ENCODE data around the gene NAT9. TPM values are rescaled to one million over a fixed set of nuclear protein-coding genes. Genes with fewer than 3 reads are reported as not detected.

NAT9 gene
- total and polyA plus RNA-seq, 7 experiments from 2014 or later, result 16.8 to 78.8 (median 53.9) TPM

- CTCF ChIA-PET, result no interaction called here
- H3K4me1 ChIP-seq (ENCODE audit: control insufficient read depth in 2 of 2, insufficient read depth in 2 of 2, low read length in 2 of 2), result peaks cover 0 to 32% of the 10 kb centered on the region in 2 donors
- H3K27ac ChIP-seq (ENCODE audit: low read depth, low read length), result no peak overlapping the region
- ATAC-seq (no peak), DNase-seq (no peak)
- H3K36me3 ChIP-seq (ENCODE audit: control insufficient read depth in 2 of 3, insufficient read depth in 3 of 3, low read length in 3 of 3), result no peaks in the 10 kb centered on the region
- Mint-ChIP-seq H3K27me3 (no peaks in the 10 kb centered on the region), H3K4me1 (peaks cover 0 to 17% (median 0%) of the 10 kb centered on the region in 7 donors), H3K27ac (no peak overlapping the region), H3K4me3 (no peak overlapping the region), H3K36me3 (no peaks in the 10 kb centered on the region), H3K9me3 (no peaks in the 10 kb centered on the region)
- no peaks in the 10 kb centered on the region for H3K27me3 ChIP-seq (ENCODE audit: control insufficient read depth in 2 of 2, insufficient read depth in 2 of 2, low read length in 2 of 2)
- POLR2A ChIA-PET, result no interaction called here
- no peaks in the 10 kb centered on the region for H3K9me3 ChIP-seq (ENCODE audit: control insufficient read depth in 2 of 3, low read length in 3 of 3)
- intact Hi-C loops (cut with micrococcal nuclease), result no loop called here
- H3K4me3 ChIP-seq (ENCODE audit: low read length), result no peak overlapping the region
Measured at GRCh38 chr17:74728702-74729075, 47.5 kb downstream of the NAT9 start.

- Histone ChIP-seq H3K27ac (ENCODE audit: low read depth, low read length) (no peak overlapping the region), H3K27me3 (ENCODE audit: control insufficient read depth in 2 of 2, insufficient read depth in 2 of 2, low read length in 2 of 2) (no peaks in the 10 kb centered on the region), H3K4me3 (ENCODE audit: low read length) (no peak overlapping the region), H3K4me1 (ENCODE audit: control insufficient read depth in 2 of 2, insufficient read depth in 2 of 2, low read length in 2 of 2) (peaks cover 0 to 32% of the 10 kb centered on the region in 2 donors), H3K36me3 (ENCODE audit: control insufficient read depth in 2 of 3, insufficient read depth in 3 of 3, low read length in 3 of 3) (no peaks in the 10 kb centered on the region), H3K9me3 (ENCODE audit: control insufficient read depth in 2 of 3, low read length in 3 of 3) (no peaks in the 10 kb centered on the region)
- H3K4me3 Mint-ChIP-seq, result no peak overlapping the region
- peaks cover 0 to 17% (median 0%) of the 10 kb centered on the region in 7 donors for H3K4me1 Mint-ChIP-seq
- ATAC-seq, result no peak
- POLR2A ChIA-PET, result no interaction called here
- intact Hi-C loops (cut with micrococcal nuclease), result no loop called here
- H3K9me3 Mint-ChIP-seq, result no peaks in the 10 kb centered on the region
- CTCF ChIA-PET, result no interaction called here
- H3K27ac Mint-ChIP-seq, result no peak overlapping the region
- H3K36me3 Mint-ChIP-seq, result no peaks in the 10 kb centered on the region
- no peaks in the 10 kb centered on the region for H3K27me3 Mint-ChIP-seq
- no peak for DNase-seq
Measured at GRCh38 chr17:74728033-74728701, 48.0 kb downstream of the NAT9 start.

DNA sequence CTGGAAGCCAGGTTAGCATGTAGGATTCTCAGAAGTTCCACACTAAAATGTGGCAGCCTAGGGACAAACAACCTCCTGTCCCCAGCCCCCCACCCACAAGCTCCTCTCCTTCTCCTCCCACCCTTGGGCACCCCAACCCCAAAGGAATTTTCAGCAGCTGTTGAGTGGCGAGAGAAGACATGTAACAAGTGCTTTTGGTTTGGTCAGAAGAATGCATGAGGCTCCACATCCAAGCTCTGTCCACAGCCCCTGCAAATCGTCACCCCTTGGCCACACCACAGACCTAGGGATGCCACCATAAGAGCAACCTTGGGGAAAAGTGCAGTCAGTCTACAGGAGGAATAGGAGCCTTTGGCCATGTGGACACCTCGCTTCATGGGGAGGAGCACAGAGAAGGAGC lies 51.0 kb downstream of the NAT9 start:
- H3K4me1 Mint-ChIP-seq, result peaks cover 0 to 2% (median 0%) of the 10 kb centered on the region in 7 donors
- Histone ChIP-seq H3K4me3 (ENCODE audit: low read length) (no peak overlapping the region), H3K9me3 (ENCODE audit: control insufficient read depth in 2 of 3, low read length in 3 of 3) (no peaks in the 10 kb centered on the region), H3K27ac (ENCODE audit: low read depth, low read length) (no peak overlapping the region), H3K27me3 (ENCODE audit: control insufficient read depth in 2 of 2, insufficient read depth in 2 of 2, low read length in 2 of 2) (no peaks in the 10 kb centered on the region), H3K36me3 (ENCODE audit: control insufficient read depth in 2 of 3, insufficient read depth in 3 of 3, low read length in 3 of 3) (no peaks in the 10 kb centered on the region), H3K4me1 (ENCODE audit: control insufficient read depth in 2 of 2, insufficient read depth in 2 of 2, low read length in 2 of 2) (peaks cover 0 to 18% of the 10 kb centered on the region in 2 donors)
- H3K9me3 Mint-ChIP-seq, result no peaks in the 10 kb centered on the region
- DNase-seq, result no peak
- H3K27me3 Mint-ChIP-seq, result peaks cover 0 to 19% (median 0%) of the 10 kb centered on the region in 5 donors
- no peak overlapping the region for H3K27ac Mint-ChIP-seq
- CTCF ChIA-PET, result no interaction called here
- no peak overlapping the region for H3K4me3 Mint-ChIP-seq
- POLR2A ChIA-PET, result no interaction called here
- ATAC-seq, result no peak
- H3K36me3 Mint-ChIP-seq, result no peaks in the 10 kb centered on the region
- intact Hi-C loops (cut with micrococcal nuclease), result no loop called here

DNA sequence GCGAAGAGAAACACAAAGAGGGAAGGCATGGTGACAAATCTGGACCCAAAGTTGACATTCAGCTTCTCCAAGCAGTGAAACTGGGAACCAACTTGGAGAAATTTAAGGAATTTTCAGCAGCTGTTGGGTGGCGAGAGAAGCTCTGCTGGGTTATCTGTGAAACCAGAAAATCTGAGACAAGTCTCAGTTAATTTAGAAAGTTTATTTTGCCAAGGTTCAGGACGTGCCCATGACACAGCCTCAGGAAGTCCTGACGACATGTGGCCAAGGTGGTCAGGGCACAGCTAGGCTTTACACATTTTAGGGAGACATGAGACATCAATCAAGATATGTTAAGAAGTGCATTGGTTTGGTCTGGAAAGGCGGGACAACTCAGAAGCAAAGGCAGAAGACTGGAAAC lies 52.3 kb downstream of the NAT9 start:
- intact Hi-C loops (cut with micrococcal nuclease), result no loop called here
- Histone ChIP-seq H3K4me1 (ENCODE audit: control insufficient read depth in 2 of 2, insufficient read depth in 2 of 2, low read length in 2 of 2) (peaks cover 0 to 6% of the 10 kb centered on the region in 2 donors), H3K27ac (ENCODE audit: low read depth, low read length) (no peak overlapping the region), H3K9me3 (ENCODE audit: control insufficient read depth in 2 of 3, low read length in 3 of 3) (no peaks in the 10 kb centered on the region), H3K27me3 (ENCODE audit: control insufficient read depth in 2 of 2, insufficient read depth in 2 of 2, low read length in 2 of 2) (no peaks in the 10 kb centered on the region), H3K4me3 (ENCODE audit: low read length) (no peak overlapping the region), H3K36me3 (ENCODE audit: control insufficient read depth in 2 of 3, insufficient read depth in 3 of 3, low read length in 3 of 3) (no peaks in the 10 kb centered on the region)
- Mint-ChIP-seq H3K36me3 (no peaks in the 10 kb centered on the region), H3K27ac (no peak overlapping the region), H3K4me1 (no peaks in the 10 kb centered on the region), H3K27me3 (peaks cover 0 to 26% (median 0%) of the 10 kb centered on the region in 5 donors), H3K4me3 (no peak overlapping the region), H3K9me3 (no peaks in the 10 kb centered on the region)
- ChIA-PET POLR2A (no interaction called here), CTCF (no interaction called here)
- ATAC-seq (no peak), DNase-seq (no peak)

DNA sequence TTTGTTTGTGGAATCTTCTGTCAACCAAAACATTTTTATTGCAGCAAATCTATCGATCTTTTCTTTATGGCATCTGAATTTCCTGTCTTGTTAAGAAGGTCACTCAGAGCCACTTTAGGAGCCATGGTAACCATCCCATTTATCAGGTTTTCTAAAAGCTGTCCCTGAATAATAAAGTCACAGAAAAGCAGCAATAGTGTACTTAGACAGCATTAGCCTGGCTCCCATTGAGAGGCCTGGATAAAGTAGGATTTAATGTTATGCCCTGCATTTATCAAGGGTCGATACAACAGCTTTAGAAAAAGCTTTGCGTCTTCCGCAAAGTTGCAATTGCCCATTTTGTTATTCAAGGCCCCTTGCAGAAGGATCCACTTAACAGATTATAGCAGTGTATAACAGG lies 53.4 kb downstream of the NAT9 start:
- intact Hi-C loops (cut with micrococcal nuclease), result no loop called here
- Mint-ChIP-seq H3K36me3 (no peaks in the 10 kb centered on the region), H3K27me3 (peaks cover 0 to 33% (median 0%) of the 10 kb centered on the region in 5 donors), H3K9me3 (no peaks in the 10 kb centered on the region), H3K4me3 (no peak overlapping the region), H3K4me1 (no peaks in the 10 kb centered on the region), H3K27ac (no peak overlapping the region)
- Histone ChIP-seq H3K27me3 (ENCODE audit: control insufficient read depth in 2 of 2, insufficient read depth in 2 of 2, low read length in 2 of 2) (no peaks in the 10 kb centered on the region), H3K36me3 (ENCODE audit: control insufficient read depth in 2 of 3, insufficient read depth in 3 of 3, low read length in 3 of 3) (no peaks in the 10 kb centered on the region), H3K4me3 (ENCODE audit: low read length) (no peak overlapping the region), H3K9me3 (ENCODE audit: control insufficient read depth in 2 of 3, low read length in 3 of 3) (no peaks in the 10 kb centered on the region), H3K27ac (ENCODE audit: low read depth, low read length) (no peak overlapping the region), H3K4me1 (ENCODE audit: control insufficient read depth in 2 of 2, insufficient read depth in 2 of 2, low read length in 2 of 2) (no peaks in the 10 kb centered on the region)
- ChIA-PET POLR2A (no interaction called here), CTCF (no interaction called here)
- DNase-seq (no peak), ATAC-seq (no peak)

Small RNA genes lying within 50 kb of the gene (microRNA-seq; reads per million reads assigned to microRNA genes)
- gene MIR3615 (ENCODE audit: borderline microRNAs expressed), result 30.6 reads per million, percentile 40 among the genes with 10 or more reads in this experiment

Other genes starting within 250 kb of the NAT9 start
- gene CD300LB, start 244.9 kb downstream of the NAT9 start, total RNA-seq, result 10 to 100 TPM in 1 of 5 experiments, 1 to 10 TPM in 1, under 1 TPM in 2, not detected in 1; 0.27 to 23.9 (median 2.0) TPM
- gene CD300LB, start 244.9 kb downstream of the NAT9 start, polyA plus RNA-seq, result not detected
- 10 to 100 TPM in 1 of 5 experiments, 1 to 10 TPM in 1, under 1 TPM in 3; 0.22 to 20.5 (median 0.58) TPM for gene CD300C, start 230.2 kb downstream of the NAT9 start, total RNA-seq
- not detected for gene CD300C, start 230.2 kb downstream of the NAT9 start, polyA plus RNA-seq
- 10 to 100 TPM in 1 of 5 experiments, under 1 TPM in 1, not detected in 3; 0.72 to 18.3 TPM for gene CD300H, start 208.8 kb downstream of the NAT9 start, total RNA-seq
- gene CD300H, start 208.8 kb downstream of the NAT9 start, polyA plus RNA-seq, result not detected
- under 1 TPM in 1 of 5 experiments, not detected in 4; 0.39 TPM for gene CD300LD, start 184.1 kb downstream of the NAT9 start, total RNA-seq
- gene CD300LD, start 184.1 kb downstream of the NAT9 start, polyA plus RNA-seq, result not detected
- gene CD300E, start 152.6 kb downstream of the NAT9 start, total RNA-seq, result 10 to 100 TPM in 2 of 5 experiments, not detected in 3; 11.9 to 93.1 TPM
- not detected for gene CD300E, start 152.6 kb downstream of the NAT9 start, polyA plus RNA-seq
- gene CD300LF, start 63.4 kb downstream of the NAT9 start, total RNA-seq, result 10 to 100 TPM in 1 of 5 experiments, 1 to 10 TPM in 1, under 1 TPM in 2, not detected in 1; 0.46 to 41.0 (median 2.7) TPM
- gene CD300LF, start 63.4 kb downstream of the NAT9 start, polyA plus RNA-seq, result not detected
- gene RAB37, start 39.1 kb downstream of the NAT9 start, total RNA-seq, result 10 to 100 TPM; 23.6 to 58.5 (median 34.4) TPM
- 10 to 100 TPM; 30.4 to 30.7 TPM for gene RAB37, start 39.1 kb downstream of the NAT9 start, polyA plus RNA-seq
- 100 to 1,000 TPM in 4 of 5 experiments, 10 to 100 TPM in 1; 93.1 to 279 (median 156) TPM for gene NHERF1, start 27.7 kb downstream of the NAT9 start, total RNA-seq
- gene NHERF1, start 27.7 kb downstream of the NAT9 start, polyA plus RNA-seq, result 100 to 1,000 TPM; 273 to 393 TPM
- under 1 TPM in 2 of 5 experiments, not detected in 3; 0.12 to 0.15 TPM for gene GRIN2C, start 83.5 kb upstream of the NAT9 start, total RNA-seq
- gene GRIN2C, start 83.5 kb upstream of the NAT9 start, polyA plus RNA-seq, result not detected
- 10 to 100 TPM in 3 of 5 experiments, 1 to 10 TPM in 2; 4.7 to 39.5 (median 11.7) TPM for gene FDXR, start 96.6 kb upstream of the NAT9 start, total RNA-seq
- gene FDXR, start 96.6 kb upstream of the NAT9 start, polyA plus RNA-seq, result 1 to 10 TPM; 5.4 to 6.4 TPM
- gene FADS6, start 117.3 kb upstream of the NAT9 start, total RNA-seq, result not detected
- under 1 TPM in 1 of 2 donors, not detected in 1; 0.14 TPM for gene FADS6, start 117.3 kb upstream of the NAT9 start, polyA plus RNA-seq
- gene USH1G, start 146.9 kb upstream of the NAT9 start, total RNA-seq, result not detected
- gene USH1G, start 146.9 kb upstream of the NAT9 start, polyA plus RNA-seq, result not detected
- not detected for gene OTOP2, start 147.9 kb upstream of the NAT9 start, total RNA-seq
- gene OTOP2, start 147.9 kb upstream of the NAT9 start, polyA plus RNA-seq, result not detected
- gene OTOP3, start 159.6 kb upstream of the NAT9 start, total RNA-seq, result not detected
- gene OTOP3, start 159.6 kb upstream of the NAT9 start, polyA plus RNA-seq, result not detected
- 10 to 100 TPM in 4 of 5 experiments, under 1 TPM in 1; 0.60 to 25.2 (median 14.8) TPM for gene HID1, start 196.4 kb upstream of the NAT9 start, total RNA-seq
- gene HID1, start 196.4 kb upstream of the NAT9 start, polyA plus RNA-seq, result 1 to 10 TPM; 4.8 to 7.0 TPM
- gene CDR2L, start 211.3 kb upstream of the NAT9 start, total RNA-seq, result under 1 TPM in 3 of 5 experiments, not detected in 2; 0.08 to 0.17 (median 0.16) TPM
- not detected for gene CDR2L, start 211.3 kb upstream of the NAT9 start, polyA plus RNA-seq
- gene MRPL58, start 236.3 kb upstream of the NAT9 start, total RNA-seq, result 10 to 100 TPM; 11.7 to 46.1 (median 23.0) TPM
- gene MRPL58, start 236.3 kb upstream of the NAT9 start, polyA plus RNA-seq, result 10 to 100 TPM; 55.3 to 71.4 TPM